Measurements from ENCODE around the gene HPX.

HPX gene

GRCh38 chr11:6481012-6481923 is 40.5 kb upstream of the HPX start, which contains the start of the genes ARFIP2 and TIMM10B:
TSS of gene ARFIP2 (minus strand) at chr11:6481331. CDS start at chr11:6480421, 910 bp downstream.
TSS of gene TIMM10B (plus strand) at chr11:6481501. CDS start at chr11:6481517, 16 bp downstream.
- TF ChIP-seq SIN3A (IDR thresholded peaks at IDR 0.05; ENCODE audit: borderline replicate concordance, insufficient read depth, low read length) (0 out of 2 replicates have a peak, but pooled peaks have one; percentile 37), FOXP2 (optimal IDR thresholded peaks at IDR 0.05; ENCODE audit: borderline replicate concordance, extremely low read depth, extremely low read length, insufficient read depth) (peak; percentile 58), POLR2AphosphoS5 (IDR thresholded peaks at IDR 0.05; ENCODE audit: low read depth, low read length) (peak; percentile 95), TAF1 (IDR thresholded peaks at IDR 0.05; ENCODE audit: borderline replicate concordance, insufficient read depth, low read length) (peak; percentile 90)
- TF ChIP-seq, protein P1, sequence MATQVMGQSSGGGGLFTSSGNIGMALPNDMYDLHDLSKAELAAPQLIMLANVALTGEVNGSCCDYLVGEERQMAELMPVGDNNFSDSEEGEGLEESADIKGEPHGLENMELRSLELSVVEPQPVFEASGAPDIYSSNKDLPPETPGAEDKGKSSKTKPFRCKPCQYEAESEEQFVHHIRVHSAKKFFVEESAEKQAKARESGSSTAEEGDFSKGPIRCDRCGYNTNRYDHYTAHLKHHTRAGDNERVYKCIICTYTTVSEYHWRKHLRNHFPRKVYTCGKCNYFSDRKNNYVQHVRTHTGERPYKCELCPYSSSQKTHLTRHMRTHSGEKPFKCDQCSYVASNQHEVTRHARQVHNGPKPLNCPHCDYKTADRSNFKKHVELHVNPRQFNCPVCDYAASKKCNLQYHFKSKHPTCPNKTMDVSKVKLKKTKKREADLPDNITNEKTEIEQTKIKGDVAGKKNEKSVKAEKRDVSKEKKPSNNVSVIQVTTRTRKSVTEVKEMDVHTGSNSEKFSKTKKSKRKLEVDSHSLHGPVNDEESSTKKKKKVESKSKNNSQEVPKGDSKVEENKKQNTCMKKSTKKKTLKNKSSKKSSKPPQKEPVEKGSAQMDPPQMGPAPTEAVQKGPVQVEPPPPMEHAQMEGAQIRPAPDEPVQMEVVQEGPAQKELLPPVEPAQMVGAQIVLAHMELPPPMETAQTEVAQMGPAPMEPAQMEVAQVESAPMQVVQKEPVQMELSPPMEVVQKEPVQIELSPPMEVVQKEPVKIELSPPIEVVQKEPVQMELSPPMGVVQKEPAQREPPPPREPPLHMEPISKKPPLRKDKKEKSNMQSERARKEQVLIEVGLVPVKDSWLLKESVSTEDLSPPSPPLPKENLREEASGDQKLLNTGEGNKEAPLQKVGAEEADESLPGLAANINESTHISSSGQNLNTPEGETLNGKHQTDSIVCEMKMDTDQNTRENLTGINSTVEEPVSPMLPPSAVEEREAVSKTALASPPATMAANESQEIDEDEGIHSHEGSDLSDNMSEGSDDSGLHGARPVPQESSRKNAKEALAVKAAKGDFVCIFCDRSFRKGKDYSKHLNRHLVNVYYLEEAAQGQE (IDR thresholded peaks at IDR 0.05; ENCODE audit: insufficient read depth in 1 of 2, low read depth in 2 of 2, low read length in 2 of 2), result no peak

GRCh38 chr11:6480299-6480914 is 39.6 kb upstream of the HPX start:
- TF ChIP-seq POLR2AphosphoS5 (IDR thresholded peaks at IDR 0.05; ENCODE audit: low read depth, low read length) (peak; percentile 36; the same call in 1 of the 2 replicates), SIN3A (IDR thresholded peaks at IDR 0.05; ENCODE audit: borderline replicate concordance, insufficient read depth, low read length) (no peak), FOXP2 (optimal IDR thresholded peaks at IDR 0.05; ENCODE audit: borderline replicate concordance, extremely low read depth, extremely low read length, insufficient read depth) (no peak), TAF1 (IDR thresholded peaks at IDR 0.05; ENCODE audit: borderline replicate concordance, insufficient read depth, low read length) (no peak)
- TF ChIP-seq, protein P1 (IDR thresholded peaks at IDR 0.05; ENCODE audit: insufficient read depth in 1 of 2, low read depth in 2 of 2, low read length in 2 of 2), result no peak

DNA sequence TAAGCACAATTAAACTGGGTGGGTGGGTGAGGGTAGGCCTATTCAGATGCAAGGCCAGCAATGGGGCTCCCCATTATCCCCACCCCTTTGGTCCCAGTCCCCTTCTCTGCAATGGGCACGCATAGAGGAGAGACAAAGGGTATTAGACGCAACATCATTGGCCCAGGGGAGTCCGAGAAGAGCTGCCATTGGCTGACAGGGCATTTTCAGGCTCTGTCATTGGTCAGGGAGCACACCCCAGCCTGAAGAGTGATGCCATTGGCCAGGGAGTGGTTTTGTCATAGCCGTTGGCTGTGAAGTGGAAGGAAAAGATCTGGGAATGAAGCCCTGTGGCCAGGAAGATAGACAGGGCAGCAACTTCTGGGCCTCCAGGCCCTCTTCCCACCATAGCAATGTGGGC is 35.8 kb upstream of the HPX start:
- TF ChIP-seq FOXP2 (optimal IDR thresholded peaks at IDR 0.05; ENCODE audit: borderline replicate concordance, extremely low read depth, extremely low read length, insufficient read depth), result no peak
- TF ChIP-seq, protein P1 (IDR thresholded peaks at IDR 0.05; ENCODE audit: insufficient read depth in 1 of 2, low read depth in 2 of 2, low read length in 2 of 2), result no peak
- no peak for TF ChIP-seq POLR2AphosphoS5 (IDR thresholded peaks at IDR 0.05; ENCODE audit: low read depth, low read length)

GRCh38 chr11:6475936-6476335 is 35.1 kb upstream of the HPX start:
- TF ChIP-seq SIN3A (IDR thresholded peaks at IDR 0.05; ENCODE audit: borderline replicate concordance, insufficient read depth, low read length) (no peak), POLR2AphosphoS5 (IDR thresholded peaks at IDR 0.05; ENCODE audit: low read depth, low read length) (no peak), FOXP2 (optimal IDR thresholded peaks at IDR 0.05; ENCODE audit: borderline replicate concordance, extremely low read depth, extremely low read length, insufficient read depth) (no peak), TAF1 (IDR thresholded peaks at IDR 0.05; ENCODE audit: borderline replicate concordance, insufficient read depth, low read length) (no peak)
- TF ChIP-seq, protein P1 (IDR thresholded peaks at IDR 0.05; ENCODE audit: insufficient read depth in 1 of 2, low read depth in 2 of 2, low read length in 2 of 2), result no peak
